ENCODE measurements around the gene OSBPL8. TPM values are rescaled to one million over a fixed set of nuclear protein-coding genes. Genes with fewer than 3 reads are reported as not detected.

OSBPL8 gene
- total RNA-seq, 2 experiments from 2014 or later: 25.0 to 61.3 TPM

DNA sequence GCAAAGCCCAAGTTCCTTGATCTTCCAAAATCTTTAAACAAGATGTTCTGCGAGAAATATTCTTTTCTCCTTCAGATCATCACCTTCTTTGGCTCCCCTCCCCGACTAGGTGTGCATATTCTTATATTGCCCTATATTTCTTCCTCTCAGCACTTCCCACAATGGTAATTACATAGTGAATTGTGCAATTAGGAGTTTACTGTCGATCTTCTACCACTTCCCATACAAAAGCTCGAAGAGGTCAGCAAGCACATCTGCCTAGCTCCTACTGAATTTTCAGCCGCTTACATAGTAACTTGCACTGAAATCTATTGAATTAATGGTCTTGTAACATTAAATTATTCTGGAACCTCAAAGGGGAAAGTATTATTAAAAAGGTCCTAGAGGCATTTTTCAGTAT is 16.7 kb downstream of the OSBPL8 start:
- no peaks in the 10 kb centered on the region for H3K4me1 ChIP-seq (ENCODE audit: insufficient read depth, low read length, poor library complexity, severe bottlenecking)
- TF ChIP-seq EZH2phosphoT487 (IDR thresholded peaks at IDR 0.05; ENCODE audit: borderline replicate concordance, low read depth, low read length) (no peak), CTCF (conservative IDR thresholded peaks at IDR 0.05; ENCODE audit: low read length) (no peak)
- H3K9me2 ChIP-seq (ENCODE audit: insufficient read depth, low read length): no peaks in the 10 kb centered on the region
- no peak overlapping the region for H3K4me3 ChIP-seq (ENCODE audit: low read depth, low read length, poor library complexity, severe bottlenecking)
- no peak overlapping the region for H3K4me2 ChIP-seq (ENCODE audit: low read length)
- H2AFZ ChIP-seq (ENCODE audit: low read length): no peak overlapping the region
- no TSS peak for BruUV-seq (replicated peaks)
- ChIA-PET POLR2A (no interaction called here), CTCF (ENCODE audit: unreplicated experiment) (interaction anchor here (0.5 kb wide), 1 partner anchor 368 kb away, joined by 3 read pairs; no protein-coding TSS in a partner anchor)
- H3K79me2 ChIP-seq (ENCODE audit: insufficient read depth, low read depth, low read length): peaks cover 90% of the 10 kb centered on the region; the same call in 1 of the 2 replicates
- no peak for DNase-seq (ENCODE audit: low spot score)
- no peak overlapping the region for H3K27ac ChIP-seq (ENCODE audit: low read depth, low read length, poor library complexity, severe bottlenecking)
- peaks cover 13% of the 10 kb centered on the region; the same call in 1 of the 2 replicates for H4K20me1 ChIP-seq (ENCODE audit: insufficient read depth, low read length)
- H3K9me3 ChIP-seq (ENCODE audit: low read length): no peaks in the 10 kb centered on the region
- H3K36me3 ChIP-seq (ENCODE audit: insufficient read depth, low read length): no peaks in the 10 kb centered on the region
- intact Hi-C loops (cut with micrococcal nuclease; ENCODE audit: unreplicated experiment): no loop called here

DNA sequence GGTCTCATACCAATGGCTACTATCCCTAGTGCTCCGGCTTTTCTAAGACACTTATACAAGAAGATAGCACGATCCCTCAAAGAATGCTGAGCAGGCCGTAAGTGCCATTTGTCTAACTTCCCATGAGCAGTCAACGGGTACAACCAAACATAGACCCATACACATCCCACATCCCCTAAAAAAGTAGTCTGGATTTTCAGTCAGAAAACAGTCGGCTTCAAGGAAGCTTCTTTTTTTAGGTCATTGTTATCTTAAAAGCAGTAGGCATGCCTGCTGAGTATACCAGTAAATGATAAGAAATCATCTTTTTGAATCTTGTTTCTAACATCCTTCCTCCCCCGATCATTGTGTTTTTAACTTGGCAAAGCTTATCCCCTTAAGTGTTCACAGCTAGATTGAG is 19.8 kb downstream of the OSBPL8 start:
- Histone ChIP-seq H4K20me1 (ENCODE audit: insufficient read depth, low read length) (no peaks in the 10 kb centered on the region), H3K79me2 (ENCODE audit: insufficient read depth, low read depth, low read length) (peaks cover 86% of the 10 kb centered on the region; the same call in 1 of the 2 replicates), H3K27ac (ENCODE audit: low read depth, low read length, poor library complexity, severe bottlenecking) (no peak overlapping the region), H3K4me3 (ENCODE audit: low read depth, low read length, poor library complexity, severe bottlenecking) (no peak overlapping the region), H3K9me3 (ENCODE audit: low read length) (no peaks in the 10 kb centered on the region), H3K4me2 (ENCODE audit: low read length) (no peak overlapping the region), H3K4me1 (ENCODE audit: insufficient read depth, low read length, poor library complexity, severe bottlenecking) (no peaks in the 10 kb centered on the region), H2AFZ (ENCODE audit: low read length) (no peak overlapping the region), H3K36me3 (ENCODE audit: insufficient read depth, low read length) (peaks cover 7% of the 10 kb centered on the region; the same call in 1 of the 2 replicates), H3K9me2 (ENCODE audit: insufficient read depth, low read length) (no peaks in the 10 kb centered on the region)
- TF ChIP-seq CTCF (conservative IDR thresholded peaks at IDR 0.05; ENCODE audit: low read length) (no peak), EZH2phosphoT487 (IDR thresholded peaks at IDR 0.05; ENCODE audit: borderline replicate concordance, low read depth, low read length) (no peak)
- no peak for DNase-seq (ENCODE audit: low spot score)
- BruUV-seq (replicated peaks): no TSS peak
- ChIA-PET CTCF (ENCODE audit: unreplicated experiment) (no interaction called here), POLR2A (interaction anchor here (0.7 to 1.4 kb wide), 2 partner anchors 11 to 192 kb away, joined by 3 read pairs; no protein-coding TSS in a partner anchor)
- intact Hi-C loops (cut with micrococcal nuclease; ENCODE audit: unreplicated experiment): no loop called here

GRCh38 chr12:76537923-76538322 is 21.6 kb downstream of the OSBPL8 start:
- Histone ChIP-seq H3K4me1 (ENCODE audit: insufficient read depth, low read length, poor library complexity, severe bottlenecking) (no peaks in the 10 kb centered on the region), H3K79me2 (ENCODE audit: insufficient read depth, low read depth, low read length) (peaks cover 79% of the 10 kb centered on the region; the same call in 1 of the 2 replicates), H3K27ac (ENCODE audit: low read depth, low read length, poor library complexity, severe bottlenecking) (no peak overlapping the region), H3K36me3 (ENCODE audit: insufficient read depth, low read length) (peaks cover 7% of the 10 kb centered on the region; the same call in 1 of the 2 replicates), H3K4me3 (ENCODE audit: low read depth, low read length, poor library complexity, severe bottlenecking) (no peak overlapping the region), H4K20me1 (ENCODE audit: insufficient read depth, low read length) (no peaks in the 10 kb centered on the region), H3K9me3 (ENCODE audit: low read length) (no peaks in the 10 kb centered on the region), H3K9me2 (ENCODE audit: insufficient read depth, low read length) (no peaks in the 10 kb centered on the region), H2AFZ (ENCODE audit: low read length) (no peak overlapping the region), H3K4me2 (ENCODE audit: low read length) (no peak overlapping the region)
- no TSS peak for BruUV-seq (replicated peaks)
- TF ChIP-seq EZH2phosphoT487 (IDR thresholded peaks at IDR 0.05; ENCODE audit: borderline replicate concordance, low read depth, low read length) (no peak), CTCF (conservative IDR thresholded peaks at IDR 0.05; ENCODE audit: low read length) (no peak)
- ChIA-PET POLR2A (interaction anchor here (0.6 to 1.1 kb wide), 2 partner anchors 9 to 599 kb away, joined by 3 to 4 read pairs; no protein-coding TSS in a partner anchor), CTCF (ENCODE audit: unreplicated experiment) (no interaction called here)
- DNase-seq (ENCODE audit: low spot score): no peak
- intact Hi-C loops (cut with micrococcal nuclease; ENCODE audit: unreplicated experiment): no loop called here
